ENCODE data around the gene CHID1.
A peak's percentile ranks its signal among the peaks of the same experiment; 100 is the strongest.

Gene CHID1

DNA sequence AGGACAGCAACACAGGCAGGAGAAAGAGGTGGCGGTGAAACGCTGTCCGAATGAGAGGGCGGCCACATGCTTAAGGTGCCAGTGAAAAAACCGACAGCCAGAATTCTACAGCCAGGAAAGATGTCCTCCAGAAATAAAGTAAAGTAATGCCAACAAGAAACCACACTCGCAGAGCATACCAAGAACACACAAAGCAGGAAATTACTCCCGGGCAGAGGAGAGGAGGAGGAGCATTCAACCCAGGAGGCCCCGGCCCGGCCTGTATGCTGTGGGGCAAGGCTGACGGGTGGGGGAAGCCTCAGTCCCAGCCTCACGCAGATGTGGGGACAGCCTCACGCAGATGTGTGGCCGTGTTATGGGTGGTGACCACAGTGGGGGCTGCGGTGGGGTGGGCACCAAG, 28.0 kb downstream of the CHID1 start:
- DNase-seq: no peak

DNA sequence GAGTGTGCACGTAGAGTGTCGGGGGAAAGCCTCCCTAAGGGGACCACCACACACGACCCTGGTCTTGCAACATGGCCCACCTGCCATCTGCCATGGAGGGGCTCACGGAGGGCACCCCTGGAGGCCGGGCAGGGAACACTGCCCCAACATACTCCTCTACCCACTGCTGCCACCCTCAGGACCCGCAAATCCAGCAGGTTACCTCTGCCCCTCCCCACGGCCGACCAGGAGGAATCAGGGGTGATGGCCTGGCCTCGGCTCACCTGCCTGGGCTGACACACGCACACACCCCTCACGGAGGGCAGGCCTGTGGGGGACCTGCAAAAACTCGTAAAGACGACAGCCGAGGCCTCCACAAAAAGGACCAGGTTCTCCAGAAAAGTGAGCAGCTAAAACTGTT, 30.2 kb downstream of the CHID1 start:
- no peak for DNase-seq

DNA sequence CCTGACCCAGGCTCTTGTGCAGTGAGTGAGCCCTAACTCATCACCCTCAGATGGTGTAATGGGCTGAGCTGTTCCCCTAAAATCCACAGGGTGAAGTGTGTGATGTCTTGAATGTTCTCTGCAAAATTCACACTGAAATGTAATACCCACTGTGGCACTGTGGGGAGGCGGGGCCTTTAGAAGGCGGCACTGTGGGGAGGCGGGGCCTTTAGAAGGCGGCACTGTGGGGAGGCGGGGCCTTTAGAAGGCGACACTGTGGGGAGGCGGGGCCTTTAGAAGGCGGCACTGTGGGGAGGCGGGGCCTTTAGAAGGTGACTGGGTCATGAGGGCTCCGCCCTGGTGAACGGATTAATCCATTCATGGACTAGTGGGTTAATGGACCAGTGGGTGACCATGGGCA, 33.0 kb downstream of the CHID1 start:
- DNase-seq: peak in 1 of 2 donors; percentile 16

DNA sequence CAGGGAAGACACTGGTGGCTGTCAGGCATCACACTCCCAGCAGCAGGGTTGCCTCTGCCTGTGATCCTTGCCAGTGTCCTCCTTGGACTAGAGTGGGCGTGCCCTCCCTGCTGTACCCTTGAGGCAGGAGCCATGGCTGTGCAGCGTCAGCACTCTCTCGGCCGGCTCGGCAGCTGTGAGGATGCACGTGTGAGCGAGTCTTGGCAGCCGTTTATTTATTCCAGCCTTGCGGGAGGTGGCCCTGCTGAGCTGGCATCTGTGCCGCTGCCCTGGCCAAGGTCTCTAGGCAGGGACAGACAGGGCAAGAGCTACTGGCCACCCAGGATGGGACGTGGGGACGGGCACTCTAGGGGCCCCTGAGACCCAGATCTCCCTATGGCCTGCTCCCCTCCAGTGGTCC, 34.1 kb downstream of the CHID1 start:
- DNase-seq: no peak

DNA sequence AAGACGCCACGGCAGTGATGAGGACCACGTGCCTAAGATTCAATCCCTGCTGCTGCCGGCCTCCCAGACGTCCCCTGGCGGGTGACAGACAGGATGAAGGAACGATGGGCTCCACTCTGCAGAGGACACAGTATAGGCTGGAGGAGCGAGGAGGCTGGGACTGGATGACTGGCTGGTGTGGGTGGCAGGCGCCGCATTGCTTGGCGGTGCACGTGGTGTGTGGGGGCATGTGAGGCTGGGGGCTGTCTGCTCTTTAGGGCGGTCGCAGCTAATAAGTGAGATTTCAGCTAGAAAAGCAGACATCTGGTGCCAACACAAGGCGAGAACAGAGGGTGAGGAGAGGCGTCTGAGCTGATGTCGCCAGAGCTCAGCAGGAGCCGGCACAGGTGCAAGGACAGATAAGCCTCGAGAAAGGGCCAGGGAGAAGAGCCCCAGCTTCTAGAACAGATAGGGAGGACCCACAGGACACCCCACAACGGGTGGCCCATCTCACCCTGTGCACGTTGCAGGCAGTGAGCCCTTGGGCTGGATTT, 34.8 kb downstream of the CHID1 start:
- DNase-seq: no peak

DNA sequence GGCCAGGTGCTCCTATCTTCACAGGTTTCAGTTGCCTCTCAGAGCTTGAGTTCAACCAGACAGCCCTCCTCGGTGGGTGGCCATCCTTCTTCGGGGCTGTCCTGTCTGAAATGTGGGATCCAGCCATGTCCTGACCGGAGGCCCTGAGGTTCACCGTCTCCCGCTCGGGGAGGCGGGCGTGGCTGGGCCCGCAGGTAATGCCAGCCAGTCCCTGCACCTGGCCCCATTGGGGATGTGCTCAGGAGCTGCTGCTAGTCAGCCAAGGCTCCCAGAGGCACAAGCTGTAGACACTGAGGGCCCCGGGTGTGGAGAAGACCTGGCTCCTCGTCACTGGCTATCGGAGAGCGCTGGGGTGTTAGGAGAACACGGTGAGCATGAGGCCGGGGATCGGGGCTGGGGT, 35.4 kb downstream of the CHID1 start:
- DNase-seq: no peak

DNA sequence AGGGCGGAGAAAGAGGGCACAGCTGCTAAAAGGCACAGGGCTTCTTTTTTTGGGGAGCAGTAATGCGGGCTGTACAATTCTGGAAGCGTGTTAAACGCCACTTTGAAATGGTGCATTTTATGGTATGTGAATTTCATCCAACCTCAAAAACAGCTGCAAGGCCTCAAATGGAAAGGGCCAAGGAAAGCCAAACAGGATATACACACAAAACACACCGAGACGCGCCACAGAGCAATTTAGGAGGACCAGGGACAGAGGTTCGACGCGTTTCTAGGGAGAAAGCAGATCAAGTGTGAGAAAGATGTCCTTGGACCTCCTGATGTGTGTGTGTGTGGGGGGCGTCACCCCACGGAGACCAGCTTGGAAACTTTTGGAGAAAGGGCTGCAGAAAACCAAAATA, 36.9 kb downstream of the CHID1 start:
- DNase-seq: no peak

DNA sequence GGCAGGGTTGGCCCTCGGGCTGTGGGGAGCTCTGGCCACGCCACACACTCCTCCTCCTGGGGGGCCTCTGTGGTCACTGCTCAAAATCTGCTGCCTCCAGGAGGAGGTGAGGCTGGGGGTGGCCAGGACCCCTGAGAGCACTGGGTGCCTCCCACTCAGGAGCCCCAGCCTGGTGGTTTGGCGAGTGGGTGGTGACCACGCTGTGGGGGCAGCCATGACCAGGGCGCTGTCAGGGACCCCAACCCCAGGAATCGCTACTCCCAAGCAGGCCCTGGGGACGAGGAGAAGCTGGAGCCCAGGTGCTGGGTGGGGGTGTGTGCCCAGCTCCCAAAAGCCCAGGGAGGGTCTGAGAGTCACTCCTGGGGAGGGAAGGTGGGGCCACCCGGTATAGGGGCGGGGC, 37.8 kb downstream of the CHID1 start:
- DNase-seq: no peak

DNA sequence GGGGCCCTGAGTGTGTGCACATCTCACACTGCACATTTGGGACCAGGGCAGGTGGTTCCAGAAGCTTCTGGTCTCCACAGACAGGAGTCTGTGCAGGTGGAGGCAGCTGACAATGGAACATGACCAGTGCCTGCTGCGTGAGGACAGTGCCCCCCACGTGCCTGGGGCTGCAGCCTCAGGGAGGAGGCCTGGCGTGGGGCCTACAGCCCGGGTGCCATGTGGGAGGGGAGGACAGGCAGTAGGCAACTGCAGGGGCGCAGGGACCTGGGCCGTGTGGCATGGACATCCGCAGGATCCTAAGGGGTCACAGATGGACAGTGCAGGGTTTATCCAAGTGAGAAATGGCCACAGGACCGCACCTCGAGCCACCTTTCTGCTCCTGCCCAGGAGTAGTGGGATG, 39.1 kb downstream of the CHID1 start:
- no peak for DNase-seq

DNA sequence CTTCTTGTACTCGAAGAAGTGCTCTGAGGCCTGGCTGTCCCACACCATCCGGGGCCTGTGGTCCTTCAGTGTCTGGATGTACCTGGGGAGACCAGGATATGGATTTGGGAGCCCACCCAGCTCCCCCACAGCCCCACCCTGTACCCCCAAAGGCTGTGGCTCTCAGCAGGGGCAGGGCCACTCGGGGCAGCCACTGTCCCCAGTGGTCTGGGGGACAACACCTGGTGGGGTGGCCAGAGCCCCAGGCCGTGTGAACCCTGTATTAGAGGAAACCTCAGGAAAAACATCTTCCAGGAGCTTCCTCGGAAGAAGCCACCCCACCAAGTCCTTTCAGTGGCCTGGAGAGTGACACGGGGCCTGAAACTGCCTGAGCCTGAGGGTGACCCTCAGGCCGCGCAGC, 40.2 kb downstream of the CHID1 start:
- DNase-seq: no peak

DNA sequence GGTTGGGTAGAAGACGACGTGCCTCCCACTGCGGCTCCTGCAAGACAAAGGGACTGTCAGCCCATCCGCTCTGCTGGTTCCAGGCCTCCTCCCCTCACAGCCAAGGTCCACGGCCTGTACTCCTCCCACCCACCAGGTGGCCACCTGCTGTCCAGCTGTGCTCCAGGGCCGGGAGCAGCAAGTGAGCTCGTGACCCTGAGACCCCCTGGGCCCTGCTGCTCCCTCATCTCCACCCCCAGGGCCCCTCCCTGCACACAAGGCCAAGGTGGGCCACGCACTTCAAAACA, 40.5 kb downstream of the CHID1 start:
- DNase-seq: no peak

DNA sequence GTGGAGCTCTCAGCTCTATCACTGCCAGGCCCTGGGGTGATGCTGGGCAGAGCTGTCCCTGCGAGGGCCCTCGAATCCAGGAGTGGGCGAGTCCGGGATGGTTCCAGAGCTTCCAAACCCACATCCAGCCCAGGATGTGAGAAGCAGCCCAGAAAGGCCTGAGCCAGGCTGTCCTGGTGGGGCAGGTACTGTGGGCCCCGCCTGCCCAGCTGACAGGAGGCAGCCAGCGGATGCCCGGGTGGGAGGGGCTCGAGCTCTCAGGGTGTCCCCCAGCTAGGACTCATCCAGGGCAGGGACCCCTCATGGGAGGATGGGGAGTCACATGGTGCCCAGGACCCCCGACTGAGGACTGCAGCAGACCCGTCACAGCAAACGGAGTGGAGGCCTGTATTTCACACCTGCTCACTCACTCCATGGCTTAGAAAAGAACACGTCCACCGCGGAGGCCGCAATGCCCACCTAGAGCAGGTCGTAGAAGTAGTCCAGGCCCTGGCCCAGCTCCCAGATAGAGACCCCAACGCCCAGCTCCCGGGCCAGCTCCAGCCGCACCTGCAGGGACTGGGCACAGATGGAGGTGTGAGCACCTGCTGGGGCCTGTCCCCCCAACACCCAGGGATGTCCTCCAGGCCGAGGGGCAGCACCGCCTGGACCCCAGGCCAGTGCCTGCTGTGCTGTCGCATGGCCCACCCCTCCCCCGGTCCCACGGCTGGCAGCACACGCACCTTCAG, 41.0 kb downstream of the CHID1 start:
- DNase-seq: no peak

DNA sequence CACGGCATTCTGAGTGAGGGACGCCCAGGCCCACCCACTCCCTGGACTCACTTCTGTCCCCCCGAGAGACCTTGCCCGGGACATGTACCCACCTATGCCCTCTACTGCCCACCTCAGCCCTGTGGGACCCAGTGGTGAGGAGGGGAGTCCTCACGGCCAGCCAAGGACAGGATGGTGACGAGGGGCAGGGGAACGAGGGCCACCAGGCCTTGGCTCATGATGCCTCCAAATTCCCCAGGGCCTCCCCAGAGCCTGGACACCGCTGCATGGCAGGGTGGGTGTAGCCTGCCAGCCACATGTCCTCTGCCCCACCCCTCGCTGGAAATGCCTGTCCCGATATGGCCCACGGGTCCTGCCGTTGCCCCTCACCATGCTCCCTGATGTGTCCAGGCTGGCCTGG, 41.8 kb downstream of the CHID1 start:
- DNase-seq: no peak

DNA sequence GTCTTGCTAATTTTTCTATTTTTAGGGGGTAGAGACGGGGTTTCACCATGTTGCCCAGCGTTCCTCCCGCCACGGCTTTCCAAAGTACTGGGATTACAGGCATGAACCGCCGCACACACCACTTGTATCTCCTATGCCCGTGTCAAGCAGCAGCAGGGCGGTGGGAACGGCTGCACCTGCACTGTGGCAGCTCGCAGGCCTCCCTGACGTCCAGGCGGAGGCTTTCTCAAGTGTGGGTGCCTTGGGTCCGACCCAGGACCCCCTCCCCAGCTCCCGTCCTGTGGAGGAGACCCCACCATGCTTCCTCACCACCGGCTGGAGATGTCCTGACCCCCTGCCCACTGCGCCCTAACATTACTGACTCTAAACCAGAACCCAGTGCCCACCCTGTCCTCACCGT, 42.2 kb downstream of the CHID1 start:
- no peak for DNase-seq

DNA sequence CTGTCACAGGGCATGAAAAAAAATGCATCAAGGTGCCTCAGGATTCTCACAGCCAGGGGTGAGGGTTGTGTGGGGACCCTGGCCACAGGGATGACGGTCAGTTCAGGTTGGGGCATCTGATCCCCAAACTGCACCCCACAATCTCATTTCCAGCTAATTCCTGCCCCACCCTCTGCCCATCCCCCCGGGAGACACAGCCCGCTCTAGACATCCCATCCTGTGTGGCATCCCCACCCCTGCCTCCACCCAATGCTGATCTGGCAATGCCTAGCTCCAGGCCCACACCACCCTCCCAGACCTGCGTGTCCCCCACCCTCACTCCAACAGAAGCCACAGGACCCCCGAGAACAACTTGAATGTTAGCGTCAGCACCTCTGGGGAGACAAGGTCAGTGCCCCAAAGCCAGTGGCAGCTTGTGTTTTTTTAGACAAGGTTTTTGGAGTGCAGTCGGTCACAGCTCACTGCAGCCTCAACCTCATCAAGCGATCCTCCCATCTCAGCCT, 42.7 kb downstream of the CHID1 start:
- no peak for DNase-seq

DNA sequence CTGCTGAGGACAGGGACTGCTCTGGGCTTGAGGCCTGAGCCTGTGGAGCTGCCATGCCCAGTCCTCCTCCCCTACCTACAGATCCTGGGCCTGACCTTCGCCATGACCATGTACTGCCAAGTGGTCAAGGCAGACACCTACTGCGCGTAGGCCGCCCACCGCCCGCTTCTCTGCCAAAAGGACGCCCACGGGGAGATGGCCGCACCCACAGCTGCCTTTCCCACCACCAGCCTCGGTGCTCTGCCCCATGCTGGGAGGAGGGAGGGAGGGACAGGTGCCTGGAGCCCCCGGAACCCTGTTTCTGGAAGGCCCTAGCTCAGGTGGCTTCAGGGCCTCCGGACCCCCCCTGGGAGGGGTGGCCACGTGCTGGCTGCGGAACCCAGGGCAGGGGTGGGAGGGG, 44.1 kb downstream of the CHID1 start:
- no peak for DNase-seq

DNA sequence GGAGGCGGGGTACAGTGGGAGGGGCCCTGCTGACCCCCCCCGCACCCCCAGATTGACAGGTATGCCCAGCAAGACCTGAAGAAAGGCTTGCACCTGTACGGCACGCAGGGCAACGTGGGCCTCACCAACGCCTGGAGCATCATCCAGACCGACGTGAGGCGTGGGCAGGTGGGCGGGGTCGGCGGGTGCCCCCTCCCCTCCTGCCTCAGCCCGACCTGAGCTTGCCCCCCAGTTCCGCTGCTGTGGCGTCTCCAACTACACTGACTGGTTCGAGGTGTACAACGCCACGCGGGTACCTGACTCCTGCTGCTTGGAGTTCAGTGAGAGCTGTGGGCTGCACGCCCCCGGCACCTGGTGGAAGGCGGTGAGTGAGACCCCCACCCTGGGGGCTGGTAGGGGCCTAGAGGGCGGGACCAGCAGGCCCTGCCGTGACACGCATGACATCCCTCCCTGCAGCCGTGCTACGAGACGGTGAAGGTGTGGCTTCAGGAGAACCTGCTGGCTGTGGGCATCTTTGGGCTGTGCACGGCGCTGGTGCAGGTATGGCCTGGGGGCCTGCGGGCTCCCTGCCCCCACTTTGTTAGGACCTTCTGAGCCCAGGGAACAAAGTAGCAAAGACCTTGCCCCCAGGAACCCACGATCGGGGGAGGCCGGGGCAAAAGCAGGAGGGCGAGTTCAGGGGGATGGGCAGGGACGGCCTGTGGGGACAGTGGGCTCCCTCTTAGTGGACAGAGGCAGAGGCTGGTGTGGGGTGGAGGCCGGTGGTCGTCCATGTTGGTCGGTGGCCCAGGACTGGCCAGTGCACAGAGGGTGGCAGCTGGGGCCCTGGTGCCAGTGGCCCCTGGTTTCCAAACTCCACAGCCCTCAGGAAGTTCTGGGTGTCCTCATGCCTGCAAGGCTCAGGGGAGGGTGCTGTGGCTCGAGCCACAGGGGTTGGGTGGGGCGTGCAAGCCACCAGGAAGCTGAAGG, 44.9 kb downstream of the CHID1 start:
- no peak for DNase-seq

DNA sequence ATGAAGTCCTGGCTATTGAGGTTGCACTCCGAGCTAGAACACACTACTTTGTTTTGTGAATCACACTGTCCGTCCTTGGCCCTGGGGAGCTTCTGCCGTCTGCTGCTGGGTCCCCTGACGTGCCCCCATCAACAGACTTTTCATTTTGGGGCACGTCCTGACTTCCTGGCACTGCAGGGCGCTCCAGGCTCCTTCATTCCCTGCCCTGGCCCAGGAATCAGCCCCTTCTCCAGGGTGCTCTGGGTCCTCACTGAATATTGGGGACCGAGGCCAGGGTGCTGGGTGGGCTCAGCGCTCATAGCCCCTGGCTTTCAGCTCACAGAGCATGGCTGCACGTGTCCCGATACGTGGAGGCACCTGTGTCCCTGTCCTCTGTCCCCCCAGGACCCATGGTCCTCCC, 45.7 kb downstream of the CHID1 start:
- no peak for DNase-seq

DNA sequence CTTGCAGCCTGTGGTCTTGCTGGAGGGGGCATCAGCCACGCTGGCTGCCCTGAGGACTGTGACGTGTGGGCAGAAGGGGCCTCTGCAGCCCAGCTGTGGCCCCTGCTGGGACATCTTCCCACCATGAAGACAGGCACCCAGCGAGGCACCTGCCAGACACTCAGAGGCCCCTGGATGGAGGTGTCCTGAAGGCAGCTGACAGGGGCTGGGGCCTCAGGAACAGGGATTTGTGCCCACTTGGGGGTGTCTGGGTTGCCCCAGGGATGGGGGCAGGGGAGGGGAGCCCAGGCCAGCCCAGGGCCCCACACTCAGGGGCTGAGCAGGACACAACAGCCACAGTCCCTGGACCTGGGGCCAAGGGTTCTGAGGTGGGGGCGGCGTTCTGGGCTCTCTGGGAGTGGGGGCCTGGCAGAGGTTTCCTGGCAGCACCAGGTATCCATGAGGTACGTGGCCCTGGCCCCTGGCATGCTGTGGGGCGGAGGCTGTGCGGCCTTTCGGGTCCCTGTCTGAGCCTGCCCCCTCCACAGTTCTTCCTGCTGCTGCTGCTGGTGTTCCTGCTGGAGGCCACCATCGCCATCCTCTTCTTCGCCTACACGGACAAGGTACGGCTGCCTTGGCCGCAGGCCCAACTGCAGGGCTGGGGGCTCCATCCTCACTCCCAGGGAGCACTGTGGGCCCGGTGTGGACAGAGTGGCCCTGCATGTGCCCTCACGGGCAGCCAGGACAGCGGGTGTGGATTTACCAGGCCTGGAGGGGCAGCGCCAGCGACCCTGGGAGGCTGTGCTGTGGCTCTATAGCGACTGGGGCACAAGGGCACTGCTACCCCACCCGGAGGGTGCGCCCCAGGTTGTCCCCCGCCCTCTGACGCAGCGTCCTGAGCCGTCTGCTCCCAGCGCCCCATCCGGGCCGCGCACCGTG, 46.4 kb downstream of the CHID1 start:
- no peak for DNase-seq

DNA sequence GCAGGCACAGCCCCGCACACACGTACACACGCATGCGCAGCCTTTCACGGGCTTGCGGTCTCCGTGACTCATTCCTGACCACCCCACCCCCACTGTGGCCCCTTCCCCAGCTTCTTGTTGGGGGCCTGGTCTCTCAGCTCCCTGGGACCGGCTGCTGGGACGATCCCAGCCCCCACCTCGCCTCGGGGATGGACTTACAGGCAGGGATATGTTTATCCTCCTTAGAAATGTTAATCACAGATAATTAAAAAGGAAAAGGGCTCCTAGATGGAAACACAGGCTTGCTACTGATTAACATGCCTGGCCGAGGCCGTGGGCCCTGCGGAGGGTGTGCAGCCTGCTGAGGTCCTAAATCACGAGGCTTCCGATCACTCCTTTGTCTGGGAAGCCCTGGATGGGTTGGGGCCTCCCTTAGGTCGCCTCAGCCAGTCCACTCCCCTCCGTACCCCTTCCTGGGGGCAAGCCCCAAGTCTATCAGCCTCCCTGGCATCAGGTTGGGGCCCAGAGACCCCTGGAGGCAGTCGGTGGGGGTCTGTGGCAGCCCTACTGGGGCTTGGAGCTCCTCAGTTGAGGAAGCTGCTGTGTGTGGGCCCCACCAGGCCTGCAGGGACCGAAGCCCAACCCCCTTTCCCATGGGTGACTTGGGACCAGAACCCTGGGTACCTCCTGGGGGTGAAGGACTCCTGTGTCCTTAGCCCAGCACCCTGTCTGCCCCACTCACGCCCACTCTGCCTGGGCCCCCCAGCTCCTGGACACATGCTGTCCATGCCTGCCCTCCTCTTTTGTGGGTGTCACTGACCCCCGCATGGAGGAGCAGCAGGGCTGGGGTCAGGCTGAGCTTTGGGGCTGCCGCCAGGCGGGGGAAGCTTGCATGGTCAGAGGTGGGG, 47.3 kb downstream of the CHID1 start:
- no peak for DNase-seq

DNA sequence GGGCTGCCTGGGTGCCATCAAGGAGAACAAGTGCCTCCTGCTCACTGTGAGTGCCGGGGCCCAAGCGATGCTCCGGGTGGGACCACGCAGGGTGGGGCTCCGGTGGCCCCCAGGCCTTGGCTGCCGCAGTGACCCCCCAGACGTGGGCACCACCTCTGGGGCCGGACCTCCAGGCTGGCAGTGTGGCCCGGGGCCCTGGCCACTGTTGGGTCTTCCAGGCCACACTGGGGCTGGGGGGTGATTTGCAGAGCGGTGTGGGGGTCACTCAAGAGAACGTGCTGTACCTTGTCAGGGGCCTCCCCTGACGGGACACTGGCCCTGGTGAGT, 48.0 kb downstream of the CHID1 start:
- DNase-seq: no peak

DNA sequence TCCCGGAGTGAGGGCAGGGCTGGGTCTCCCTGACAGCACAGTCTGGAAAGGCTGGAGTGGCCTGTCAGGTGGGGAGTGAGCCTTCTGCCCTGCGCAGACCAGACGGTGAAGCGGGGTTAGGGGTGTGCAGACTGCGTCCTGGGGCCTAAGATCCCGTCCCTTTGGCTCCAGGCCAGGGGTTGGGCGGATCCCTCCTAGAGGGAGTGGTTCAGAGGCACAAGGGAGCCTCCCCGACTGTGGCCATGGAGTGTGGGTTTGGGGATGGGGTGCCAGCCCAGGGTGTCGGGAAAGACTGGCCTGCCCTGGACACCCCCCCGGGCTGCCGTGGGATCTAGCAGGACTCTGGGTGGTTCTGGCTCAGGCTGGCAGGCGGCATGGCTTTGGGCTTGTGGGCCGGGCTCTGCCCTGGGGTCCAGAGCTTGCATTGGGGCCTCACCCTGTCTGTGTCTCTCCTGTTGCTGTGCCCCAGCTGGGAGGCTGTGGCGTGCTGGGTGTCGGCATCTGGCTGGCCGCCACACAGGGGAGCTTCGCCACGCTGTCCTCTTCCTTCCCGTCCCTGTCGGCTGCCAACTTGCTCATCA, 48.4 kb downstream of the CHID1 start:
- no peak for DNase-seq
